Hippocampal formation (tissue), 2 donors: ENCODE measurements around the gene PEX19.
A peak's percentile ranks its signal among the peaks of the same experiment; 100 is the strongest.

Source experiments
- DNase-seq, 2 donors: peaks; one replicate each; lab custom pipeline; 2025; lab: John Stamatoyannopoulos, UW

The PEX19 gene

DNA sequence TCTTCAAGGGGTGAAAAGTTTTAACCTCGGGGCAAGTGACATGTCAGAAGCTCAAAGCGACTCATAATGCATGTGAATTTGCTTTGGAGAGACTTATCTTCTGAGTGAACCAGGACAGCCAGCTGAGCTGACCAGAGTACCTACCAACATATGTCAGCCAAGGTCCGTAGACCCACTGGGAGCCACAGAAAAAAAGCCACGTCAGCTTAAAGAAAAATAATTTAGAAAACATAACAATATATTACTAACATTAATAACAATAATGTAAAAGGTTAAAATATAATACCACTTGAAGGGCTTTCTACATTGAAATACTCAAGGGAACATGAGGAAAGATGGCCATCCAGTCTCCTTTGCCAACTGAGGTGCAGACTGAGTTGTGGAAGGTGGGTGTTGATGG, 6.9 kb downstream of the PEX19 start:
- no peak for DNase-seq

DNA sequence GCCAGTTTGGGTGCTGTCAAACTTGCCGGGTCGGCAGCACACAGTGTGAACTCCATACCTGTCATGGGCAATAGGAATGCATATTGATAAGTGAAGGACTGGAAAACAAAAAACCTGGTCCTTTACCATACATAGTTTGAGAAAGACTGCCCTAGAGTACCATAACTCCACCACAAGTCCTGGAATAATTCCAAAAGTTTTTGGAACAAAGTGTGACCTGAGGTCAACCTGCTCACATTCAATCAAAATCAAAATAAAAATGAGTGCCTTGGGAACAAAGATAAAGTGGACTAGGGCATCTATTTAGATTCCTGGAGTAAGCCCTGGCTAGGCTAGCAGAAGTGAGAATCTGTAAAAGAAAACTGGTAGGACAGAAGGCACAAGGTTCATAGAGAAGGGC, 7.6 kb downstream of the PEX19 start:
- no peak for DNase-seq

DNA sequence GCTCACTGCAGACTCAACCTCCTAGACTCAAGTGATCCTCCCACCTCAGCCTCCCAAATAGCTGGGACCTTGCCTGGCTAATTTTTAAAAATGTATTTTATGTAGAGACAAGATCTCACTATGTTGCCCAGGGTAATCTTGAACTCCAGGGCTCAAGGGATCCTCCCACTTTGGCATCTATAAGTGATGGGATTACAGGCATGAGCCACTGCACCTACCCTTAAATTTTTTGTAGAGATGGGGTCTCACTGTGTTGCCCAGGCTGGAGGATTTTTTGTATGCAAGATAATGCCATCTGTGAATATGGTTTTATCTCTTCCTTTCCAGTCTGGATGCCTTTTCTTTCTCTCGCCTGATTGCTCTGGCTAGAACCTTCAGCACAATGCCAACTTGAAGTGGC, 13.9 kb downstream of the PEX19 start:
- no peak for DNase-seq

DNA sequence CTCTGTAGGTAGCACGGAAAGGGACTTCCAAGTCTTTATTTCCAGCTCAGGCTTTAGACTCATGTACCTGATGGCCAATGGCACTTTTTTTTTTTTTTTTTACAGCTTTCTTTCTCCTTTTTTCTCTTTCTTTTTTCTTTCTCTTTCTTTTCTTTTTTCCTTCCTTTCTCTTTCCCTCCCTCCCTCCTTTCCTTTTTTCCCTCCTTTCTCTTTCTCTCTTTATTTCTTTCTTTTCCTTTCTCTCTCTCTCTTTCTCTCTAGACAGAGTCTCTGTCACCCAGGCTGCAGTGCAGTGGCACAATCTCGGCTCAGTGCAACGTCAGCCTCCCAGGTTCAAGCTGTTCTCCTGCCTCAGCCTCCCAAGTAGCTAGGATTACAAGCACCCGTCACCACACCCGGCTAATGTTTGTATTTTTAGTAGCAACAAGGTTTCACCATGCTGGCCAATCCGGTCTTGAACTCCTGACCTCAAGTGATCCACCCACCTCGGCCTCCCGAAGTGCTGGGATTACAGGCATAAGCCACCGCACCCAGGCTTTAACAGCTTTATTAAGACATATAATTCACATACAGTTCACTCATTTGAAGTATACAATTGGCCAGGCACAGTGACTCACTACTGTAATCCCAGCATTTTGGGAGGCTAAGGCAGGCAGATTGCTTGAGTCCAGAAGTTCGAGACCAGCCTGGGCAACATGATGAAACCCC, 17.5 kb downstream of the PEX19 start:
- no peak for DNase-seq

DNA sequence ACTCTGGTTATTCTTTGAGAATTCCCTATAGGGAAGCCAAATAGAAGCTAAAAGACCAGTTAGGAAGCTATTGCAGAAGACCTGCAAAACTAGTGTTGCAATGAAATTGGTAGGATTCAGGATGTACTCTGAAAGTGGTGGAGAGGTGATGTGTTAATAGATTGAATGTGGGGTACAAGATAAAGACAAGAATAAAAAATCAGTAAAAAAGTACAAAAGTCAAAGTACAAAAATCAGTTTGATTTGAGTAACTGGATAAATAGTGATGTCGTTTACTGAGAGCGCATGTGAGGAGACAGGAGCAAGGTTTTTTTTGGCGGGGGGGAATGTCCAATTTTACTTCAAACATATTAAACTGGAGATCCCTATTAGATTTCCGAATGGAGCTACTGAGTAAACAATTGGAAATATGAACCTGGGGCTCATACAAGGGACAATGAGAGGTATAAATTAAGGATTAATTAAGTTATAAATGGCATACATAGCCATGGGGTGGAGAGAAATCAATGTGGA, 20.1 kb downstream of the PEX19 start:
- DNase-seq, result no peak

DNA sequence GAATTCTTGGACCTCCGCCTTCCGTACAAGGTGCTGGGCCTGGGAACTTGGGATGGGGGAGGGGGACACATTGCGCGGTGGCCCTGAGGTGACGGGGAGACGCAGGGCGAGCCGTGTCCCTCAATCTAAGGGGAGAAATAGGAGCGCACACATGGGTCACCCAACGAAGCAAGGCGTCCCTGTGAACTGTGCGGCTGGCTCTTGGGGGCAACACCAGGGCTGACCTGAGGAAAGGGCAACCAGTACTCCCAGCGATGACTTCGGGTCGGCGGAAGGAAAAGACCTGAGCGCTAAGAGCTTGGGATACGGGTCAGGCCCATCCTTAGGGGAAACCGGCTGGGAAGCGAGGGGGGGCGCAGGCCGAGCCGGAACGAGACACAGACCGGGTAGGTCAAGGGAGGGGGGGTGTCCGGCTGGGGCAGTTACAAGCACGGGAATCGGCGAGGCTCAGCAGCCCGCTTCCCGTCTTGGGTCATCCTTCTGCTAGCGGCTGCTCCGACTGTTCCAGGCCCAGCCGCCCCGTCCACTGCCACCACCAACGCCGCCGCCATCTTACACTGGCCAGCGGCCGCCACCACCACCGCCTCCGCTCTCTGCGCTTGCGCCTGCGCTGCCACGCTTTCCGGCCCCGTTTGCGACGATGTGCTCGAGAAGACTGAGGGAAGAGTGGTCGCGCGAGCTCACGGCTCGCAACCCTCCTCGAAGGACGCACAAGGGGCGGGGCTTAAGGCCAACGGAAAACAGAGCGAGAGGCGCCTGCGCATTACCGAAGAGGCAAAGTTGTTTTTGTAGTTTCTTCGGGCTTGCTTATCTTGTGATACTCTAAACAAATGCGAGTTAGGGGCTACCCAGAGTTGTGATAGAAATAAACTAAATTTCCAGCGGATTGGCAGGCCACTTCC, 22.8 kb downstream of the PEX19 start, which contains the start of gene DCAF8:
TSS of gene DCAF8 (minus strand) at position 657 of the 902 bp plus-strand sequence. CDS start 18,541 bp downstream, outside the sequence.
- peak; percentile 96 for DNase-seq

DNA sequence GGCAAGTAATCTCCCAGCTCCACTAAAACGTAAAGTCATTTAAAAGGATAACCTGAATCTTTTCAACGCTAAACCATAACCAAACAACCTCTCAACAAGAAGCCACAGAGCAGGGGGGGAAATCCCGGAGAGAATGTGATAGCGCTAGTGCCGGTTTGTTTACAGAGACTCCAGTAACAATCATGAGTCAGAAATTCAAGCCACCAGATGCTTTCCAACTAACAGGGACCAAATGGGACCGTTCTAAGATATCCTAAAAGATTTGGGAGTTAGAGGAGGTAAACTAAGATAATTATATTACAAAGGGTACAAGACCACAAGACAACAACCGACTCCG, 23.4 kb downstream of the PEX19 start:
- peak in 1 of 2 donors; percentile 31 for DNase-seq

DNA sequence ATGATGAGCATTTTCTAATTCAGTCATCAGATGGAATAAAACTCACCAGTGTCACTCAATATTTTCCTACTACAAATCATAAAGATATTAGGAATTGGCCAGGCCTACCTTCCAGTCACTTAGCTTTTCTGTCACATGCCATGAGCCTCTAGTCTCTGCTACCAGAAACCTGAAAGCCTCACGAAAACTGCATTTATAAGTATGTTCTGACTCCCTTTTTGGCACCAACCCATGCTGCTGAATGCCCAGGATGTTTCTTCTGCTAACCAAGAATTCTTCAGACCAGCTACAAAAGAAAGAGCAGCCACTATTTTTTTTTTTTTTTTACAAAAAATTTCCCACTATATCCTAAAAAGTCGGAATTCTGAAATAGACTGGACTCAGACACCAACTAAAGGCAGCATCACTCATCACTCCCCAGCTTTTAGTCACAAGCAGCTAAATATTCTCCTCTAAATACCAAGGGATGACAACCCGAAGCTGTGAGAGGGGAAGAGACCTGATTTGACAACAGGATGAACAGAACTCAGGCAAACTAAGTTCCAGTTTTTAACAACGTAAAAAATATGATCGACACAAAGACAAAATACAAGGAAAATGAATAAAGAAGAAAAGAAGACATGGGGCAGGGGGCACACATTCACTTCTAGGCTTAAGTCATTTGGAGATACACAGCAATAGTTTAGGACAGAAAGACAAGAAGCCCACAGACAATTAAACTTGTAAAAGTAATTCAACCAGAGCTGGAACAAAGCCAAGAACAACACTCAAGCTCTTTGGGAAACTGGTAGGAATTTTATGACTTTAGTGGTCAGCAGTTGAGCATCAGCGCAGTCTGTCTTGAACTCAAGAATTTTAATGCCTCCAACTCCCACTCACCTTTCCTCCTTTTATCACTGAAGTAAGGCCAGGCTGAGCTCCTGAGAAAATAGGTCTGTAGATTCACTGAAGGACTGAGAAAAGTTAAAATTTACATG, 24.2 kb downstream of the PEX19 start:
- no peak for DNase-seq

DNA sequence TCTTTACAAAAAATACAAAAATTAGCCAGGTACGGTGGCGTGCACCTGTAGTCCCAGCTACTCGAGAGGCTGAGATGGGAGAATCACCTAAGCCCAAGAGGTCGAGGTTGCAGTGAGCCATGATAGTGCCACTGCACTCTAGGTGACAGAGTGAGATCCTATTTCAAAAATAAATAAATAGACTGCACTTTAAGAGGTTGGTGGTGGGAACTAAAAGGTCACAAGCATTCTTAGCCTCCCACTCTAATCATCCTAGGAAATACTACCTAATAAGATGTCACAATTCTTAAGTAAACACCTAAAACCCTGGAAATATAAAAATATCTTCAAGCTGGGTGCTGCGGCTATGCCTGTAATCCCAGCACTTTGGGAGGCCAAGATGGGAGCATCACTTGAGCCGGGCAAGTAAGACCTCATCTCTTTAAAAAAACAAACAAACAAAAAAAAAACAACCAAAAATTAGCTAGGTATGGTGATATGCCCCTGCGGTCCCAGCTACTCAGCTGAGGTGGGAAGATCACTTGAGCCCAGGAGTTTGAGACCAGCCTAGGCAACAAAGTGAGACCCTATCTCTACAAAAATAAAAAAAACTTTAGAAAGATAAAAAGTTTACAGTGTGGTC, 26.6 kb downstream of the PEX19 start:
- DNase-seq, result no peak

DNA sequence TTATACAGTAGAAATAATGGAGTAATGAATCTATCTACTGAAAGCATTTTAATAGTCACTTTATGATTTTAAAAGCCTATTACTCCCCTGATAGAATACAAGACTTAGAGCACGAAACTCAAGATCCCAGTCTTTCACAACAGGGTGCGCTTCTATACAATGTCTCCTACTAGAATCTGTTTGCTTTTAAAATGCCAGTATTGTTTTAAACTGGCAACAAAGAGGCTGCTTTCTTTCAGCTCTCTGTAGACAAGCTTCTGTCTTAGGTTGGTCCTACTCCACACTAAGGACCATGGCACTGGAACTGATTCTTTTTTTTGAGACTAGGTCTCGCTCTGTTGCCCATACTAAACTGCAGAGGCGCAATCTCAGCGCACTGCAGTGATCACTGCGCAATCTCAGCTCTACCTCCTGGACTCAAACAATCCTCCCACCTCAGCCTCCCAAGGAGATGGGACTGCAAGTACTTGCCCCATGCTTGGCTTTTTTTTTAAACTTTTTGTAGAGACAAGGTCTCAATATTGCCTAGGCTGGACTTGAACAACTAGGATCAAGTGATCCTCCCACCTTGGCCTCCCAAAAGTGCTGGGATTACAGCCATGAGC, 27.4 kb downstream of the PEX19 start:
- DNase-seq, result peak in 1 of 2 donors; percentile 26

DNA sequence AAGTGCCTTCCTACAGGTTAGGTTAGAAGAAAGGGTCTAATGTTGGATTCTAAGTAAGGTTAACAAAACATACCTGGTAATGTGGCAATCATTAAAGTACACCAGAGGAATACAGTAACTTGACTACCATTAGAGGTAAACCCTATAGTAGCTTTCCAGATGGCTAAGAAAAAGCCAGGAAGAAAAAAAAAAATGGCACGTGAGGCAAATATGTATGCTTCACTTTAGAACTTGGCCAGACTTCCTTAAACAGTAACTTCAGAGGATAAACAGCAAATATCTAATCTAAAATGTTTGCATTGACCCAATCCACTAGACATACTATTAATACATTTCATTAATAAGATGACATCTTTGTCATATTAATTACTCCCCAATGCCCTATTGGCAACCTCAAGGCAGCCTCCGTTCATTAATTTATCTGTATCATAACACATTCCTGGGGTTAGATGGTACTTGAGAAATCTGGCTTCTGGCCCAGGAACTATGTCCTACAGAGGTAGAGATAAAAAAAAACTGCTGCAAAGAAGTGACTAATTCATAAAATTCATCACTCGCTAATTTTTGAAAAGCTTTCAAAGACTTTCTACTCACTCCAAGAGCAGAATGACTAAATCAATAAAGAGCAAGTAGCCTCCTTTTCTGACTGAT, 28.4 kb downstream of the PEX19 start:
- no peak for DNase-seq

DNA sequence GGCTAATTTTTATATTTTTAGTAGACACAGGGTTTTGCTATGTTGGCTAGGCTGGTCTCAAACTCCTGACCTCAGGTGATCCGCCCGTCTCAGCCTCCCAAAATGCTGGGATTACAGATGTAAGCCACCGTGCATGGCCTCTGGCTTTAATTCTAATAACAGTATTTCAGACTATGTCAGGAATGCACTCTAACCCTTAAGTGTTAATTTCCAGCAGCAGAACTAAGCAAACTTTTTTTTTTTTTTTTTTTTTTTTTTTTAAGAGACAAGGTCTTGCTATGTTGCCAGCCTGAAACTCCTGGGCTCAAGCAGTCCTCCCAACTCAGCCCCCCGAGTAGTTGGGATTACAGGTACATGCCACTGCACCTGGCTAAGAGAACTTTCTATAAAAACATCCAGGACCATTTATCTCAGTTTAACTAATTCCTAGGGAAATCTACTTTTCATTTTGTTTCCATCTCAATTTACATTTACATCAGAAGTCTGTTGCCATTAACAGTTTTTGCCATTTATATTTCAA, 29.1 kb downstream of the PEX19 start:
- no peak for DNase-seq

DNA sequence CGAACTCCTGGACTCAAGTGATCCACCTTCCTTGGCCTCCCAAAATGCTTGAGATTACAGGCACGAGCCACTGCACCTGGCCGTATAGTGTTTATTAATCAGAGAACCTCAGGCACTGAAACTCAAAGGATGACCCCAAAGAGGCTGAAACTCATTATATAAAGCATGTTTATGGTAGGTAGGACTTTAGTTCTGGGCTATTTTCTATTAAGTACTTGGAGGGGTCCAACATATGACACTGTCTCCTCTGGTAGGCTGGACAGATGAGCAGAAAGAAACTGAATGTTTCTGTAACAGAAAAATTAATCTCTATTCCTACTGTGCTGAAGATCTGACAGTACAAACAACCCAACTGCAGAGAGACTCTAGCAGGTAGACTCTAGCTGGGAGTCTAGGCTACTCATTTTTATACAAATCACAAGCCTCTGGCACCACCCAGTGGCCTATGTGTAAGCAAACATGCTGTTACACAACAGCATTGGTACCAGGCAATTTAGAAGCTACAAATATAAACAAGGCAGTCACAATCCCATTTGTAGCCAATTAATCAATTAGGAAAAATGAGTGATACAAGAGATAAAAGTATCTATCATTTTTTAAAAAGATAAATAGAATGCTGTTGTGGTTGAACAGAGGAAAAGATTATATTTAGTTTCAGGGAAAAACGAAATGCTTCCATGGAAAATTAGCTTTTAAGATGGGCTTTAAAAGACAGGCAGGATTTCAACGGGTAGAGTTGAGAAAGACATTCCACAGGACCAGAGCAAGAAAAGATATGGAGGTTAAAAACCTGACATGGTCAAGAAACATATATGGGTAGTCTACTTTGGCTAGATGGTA, 33.0 kb downstream of the PEX19 start:
- peak; percentile 69 to 92 for DNase-seq

DNA sequence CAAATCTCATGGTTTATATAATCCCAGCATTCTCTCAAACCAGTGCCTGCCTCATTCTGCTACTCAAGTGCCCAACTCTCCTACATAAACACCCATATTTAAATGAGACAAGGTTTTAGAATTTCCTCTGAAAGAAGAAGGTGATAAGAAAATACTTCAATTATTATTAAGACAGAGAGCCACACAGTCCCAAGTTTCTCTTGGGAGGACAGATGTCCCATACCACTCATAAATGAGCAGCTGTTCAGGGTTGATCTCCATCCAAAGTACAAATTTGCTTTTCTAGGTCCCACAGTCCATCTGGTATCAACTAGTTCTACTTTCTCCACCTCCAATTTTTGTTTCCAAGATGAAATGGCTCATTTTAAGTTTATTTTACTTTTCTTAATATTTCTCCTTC, 33.9 kb downstream of the PEX19 start:
- DNase-seq, result no peak

DNA sequence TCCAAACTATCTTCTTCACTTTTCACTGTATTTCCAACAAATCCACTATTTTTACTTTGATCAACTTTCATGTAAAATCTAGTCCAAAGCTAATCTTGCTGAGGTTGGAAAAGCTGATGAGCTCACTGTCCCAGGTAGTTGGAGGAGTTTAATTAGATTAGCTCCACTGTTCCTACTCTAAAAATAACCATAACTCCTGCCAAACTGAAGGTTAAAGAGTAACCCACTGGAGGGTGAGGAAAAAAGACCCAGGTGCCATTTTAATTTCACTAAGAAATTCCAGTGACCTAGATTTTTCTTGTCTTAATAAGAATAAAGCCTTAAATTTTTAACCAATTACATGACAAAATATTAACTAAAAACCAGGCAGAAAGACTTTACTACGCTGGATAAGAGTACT, 37.9 kb downstream of the PEX19 start:
- no peak for DNase-seq

DNA sequence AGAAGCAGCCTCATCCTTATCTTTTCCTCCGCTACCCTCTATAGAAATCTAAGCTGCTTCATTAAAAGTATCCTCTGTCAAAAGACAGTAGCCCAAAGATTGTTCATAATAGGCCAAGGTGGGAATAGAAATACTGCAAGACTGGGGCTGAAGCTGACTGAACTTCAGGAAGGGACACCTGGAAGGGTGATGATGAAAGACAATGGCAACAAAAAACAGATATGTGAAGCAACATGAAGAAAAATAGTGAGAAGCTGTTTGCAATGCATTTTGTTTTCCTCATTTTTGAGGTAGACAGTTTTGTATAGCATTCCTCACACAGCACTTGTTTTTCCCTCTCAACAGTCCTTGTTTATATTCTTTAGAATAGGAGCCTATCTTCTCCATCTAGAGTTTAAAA, 39.5 kb downstream of the PEX19 start:
- DNase-seq, result no peak

DNA sequence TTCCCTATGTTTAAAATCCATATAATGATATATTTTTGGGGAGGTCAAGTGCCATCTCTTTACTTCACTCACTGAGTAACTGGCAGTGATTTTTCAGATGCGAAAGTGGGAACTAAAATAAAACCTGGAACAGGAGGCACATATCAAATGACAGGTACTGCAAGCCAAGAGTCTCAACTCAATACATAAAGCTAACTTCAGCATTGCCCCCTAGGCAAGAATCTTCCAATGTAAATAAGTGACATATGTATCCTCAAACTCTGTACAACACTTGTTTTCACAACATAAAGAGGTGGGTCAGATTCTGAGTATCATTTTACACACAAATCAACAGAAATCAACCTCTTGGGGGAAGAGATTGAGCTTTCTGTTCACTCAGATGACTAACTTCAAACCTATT, 40.7 kb downstream of the PEX19 start:
- DNase-seq, result no peak

DNA sequence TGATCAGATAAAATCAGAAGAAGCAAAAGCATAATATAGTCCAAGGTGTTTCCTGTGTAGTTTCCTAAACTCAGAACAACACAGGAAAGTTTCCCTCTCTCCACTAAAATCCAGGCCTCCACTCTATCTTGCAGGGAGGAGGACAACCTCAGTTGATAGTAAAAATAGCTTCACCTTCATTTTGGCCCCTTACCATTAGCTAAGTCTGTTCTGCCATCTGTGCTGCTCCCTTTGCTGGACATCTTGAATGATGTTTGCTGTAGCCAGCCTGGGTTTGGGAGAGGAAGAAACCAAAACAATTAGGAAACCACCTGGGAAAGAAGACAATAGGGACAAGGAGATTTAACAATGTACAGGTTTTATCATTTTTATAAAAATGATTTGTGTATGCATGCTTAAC, 41.2 kb downstream of the PEX19 start:
- DNase-seq, result no peak

DNA sequence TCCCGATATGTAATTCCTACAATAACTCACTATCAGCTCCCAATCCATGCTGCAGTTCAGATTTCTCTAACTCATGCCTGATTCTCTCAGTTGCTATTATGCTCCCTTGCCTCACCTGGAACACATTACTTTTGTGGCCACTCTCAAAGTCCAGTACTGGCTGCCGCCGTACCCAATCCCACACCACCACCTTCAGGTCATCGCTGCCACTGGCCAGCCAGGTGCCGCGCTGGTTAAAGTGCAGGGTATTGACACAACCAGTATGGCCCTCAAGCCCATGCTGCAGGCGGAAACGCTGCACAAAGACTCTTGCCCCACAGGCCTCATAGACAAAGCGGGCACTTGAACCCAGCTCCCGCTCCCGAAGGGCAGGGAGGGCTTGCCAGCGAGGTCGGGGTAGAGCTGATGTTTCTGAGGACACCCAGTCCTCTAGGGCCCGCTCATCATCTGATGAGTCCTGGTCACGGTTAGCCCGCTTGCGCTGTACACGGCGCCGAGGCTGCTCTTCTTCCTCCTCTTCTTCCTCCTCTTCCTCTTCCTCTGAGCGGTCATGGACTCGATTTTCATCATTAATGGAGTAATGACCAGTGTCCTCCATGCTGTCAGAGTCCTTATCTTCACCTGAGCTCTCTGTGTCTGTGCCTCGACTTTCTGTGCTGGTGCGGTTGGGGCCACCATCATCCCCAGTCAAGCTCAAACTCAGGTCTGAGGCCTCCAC, 45.2 kb downstream of the PEX19 start:
- no peak for DNase-seq
